ENCODE results near the gene SUGP2.
A peak's percentile ranks its signal among the peaks of the same experiment; 100 is the strongest.

Gene SUGP2

DNA sequence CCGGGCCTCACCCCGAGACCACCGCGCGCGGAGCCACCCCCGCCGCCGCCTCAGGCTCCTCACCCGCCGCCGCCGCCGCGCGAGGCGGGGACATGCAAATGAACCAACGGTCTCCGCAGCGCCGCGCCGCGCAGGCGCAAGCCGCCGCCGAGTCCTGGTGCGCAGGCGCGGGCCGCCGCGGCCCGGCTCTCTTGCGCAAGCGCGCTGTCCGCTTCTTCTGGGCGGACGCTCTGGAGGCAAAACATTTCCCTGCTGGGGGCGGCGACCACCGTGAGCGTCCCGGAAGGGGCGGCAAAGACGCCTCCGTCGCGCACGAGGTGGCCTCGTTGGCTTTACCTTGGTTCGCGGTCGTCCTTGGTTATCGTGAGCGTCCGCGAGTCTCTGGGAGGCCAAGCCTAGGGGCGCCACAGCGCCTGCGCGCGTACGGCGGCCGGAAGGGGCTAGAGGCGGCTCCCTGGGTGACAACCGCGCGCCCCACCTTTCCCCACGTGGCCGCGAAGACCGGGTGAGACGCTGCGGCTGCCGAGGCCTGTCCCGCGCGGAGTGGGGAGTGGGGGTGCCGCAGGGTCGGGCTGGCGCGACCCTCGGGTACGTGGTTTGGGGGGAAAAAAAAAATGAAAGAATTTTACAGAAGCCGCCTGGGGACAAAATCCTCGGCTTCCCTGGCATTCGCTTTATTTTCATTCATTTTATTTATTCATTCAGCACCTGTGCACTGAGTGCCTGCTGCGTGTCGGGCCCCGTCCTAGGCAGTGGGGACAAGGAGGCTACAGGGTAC is at the start of gene SUGP2, which contains the start of gene ARMC6:
Gene SUGP2, minus strand, starts transcription at position 92 of the 778 bp plus-strand sequence. CDS start 2,446 bp downstream, outside the sequence.
Gene ARMC6, plus strand, starts transcription at position 178 of the 778 bp plus-strand sequence. CDS start 607 bp downstream, outside the sequence.
- DNase-seq = peak; percentile 49 to 99 (median 85)

GRCh38 chr19:19081642-19082151 is 48.4 kb upstream of the SUGP2 start:
- no peak for DNase-seq

GRCh38 chr19:19079571-19079970 is 46.3 kb upstream of the SUGP2 start:
- no peak for DNase-seq

DNA sequence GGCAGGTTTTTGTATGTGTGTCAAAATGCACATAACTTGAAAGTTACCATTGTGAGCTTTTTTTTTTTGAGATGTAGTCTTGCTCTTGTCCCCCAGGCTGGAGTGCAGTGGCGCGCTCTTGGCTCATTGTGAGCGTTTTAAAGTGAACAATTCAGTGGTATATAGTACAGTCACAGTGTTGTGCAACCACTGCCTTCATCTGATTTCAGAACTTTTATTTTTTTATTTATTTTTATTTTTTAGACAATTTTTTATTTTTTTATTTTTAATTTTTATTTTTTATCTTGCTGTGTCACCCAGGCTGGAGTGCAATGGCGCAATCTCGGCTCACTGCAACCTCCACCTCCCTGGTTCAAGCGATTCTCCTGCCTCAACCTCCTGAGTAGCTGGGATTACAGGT is 45.5 kb upstream of the SUGP2 start:
- DNase-seq = no peak

DNA sequence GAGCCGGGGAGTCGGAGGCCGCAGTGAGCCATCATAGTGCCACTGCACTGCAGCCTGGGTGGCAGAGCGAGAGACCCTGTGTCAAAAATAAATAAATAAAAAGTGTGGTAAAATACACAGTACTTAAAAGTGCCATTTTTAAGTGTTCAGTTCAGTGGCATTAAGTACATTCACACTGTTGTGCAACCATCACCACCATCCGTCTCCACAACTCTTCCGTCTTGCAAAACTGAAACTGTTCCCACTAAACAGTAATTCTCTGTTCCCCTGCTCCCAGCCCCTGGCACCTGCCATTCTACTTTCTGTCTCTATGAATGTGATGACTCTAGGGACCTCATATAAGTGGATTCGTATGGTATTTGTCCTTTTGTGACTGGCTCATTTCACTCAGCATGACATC is 43.8 kb upstream of the SUGP2 start:
- DNase-seq = no peak

GRCh38 chr19:19076476-19076875 is 43.2 kb upstream of the SUGP2 start:
- no peak for DNase-seq

- no peak for DNase-seq
Measured at GRCh38 chr19:19075126-19075525, 41.8 kb upstream of the SUGP2 start.

DNA sequence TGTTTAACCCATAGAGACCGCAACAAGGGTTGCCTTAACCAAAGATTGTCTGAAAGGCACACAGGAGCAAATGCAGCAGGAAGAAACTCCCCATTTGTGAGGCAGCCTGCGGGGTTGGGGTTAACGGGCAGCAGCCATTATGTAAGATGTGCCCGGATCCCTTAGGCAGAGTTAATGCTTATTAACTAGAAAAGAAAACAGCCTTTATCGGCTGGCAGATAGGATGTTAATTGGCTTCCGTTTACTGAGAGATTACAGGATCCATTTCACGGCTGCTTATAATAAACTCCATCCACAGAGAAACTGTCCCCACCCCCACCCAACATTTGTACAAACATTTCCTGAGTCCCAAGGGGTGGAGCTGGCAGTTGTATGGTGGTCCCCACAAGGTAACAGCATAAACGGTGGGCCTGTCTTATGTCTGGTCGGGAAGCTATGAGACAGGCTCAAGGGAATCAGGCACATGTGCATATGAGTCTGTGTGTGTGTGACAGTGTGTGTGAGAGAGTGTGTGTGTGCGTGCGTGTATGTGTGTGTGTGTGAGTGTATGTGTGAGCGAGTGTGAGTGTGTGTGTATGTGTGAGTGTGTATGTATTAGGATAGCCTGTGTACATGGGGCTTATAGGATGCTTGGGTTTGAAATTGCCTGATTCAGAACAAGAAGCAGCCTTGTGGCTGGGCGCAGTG is 41.0 kb upstream of the SUGP2 start:
- no peak for DNase-seq

- no peak for DNase-seq
Measured at GRCh38 chr19:19071897-19072296, 38.6 kb upstream of the SUGP2 start.

DNA sequence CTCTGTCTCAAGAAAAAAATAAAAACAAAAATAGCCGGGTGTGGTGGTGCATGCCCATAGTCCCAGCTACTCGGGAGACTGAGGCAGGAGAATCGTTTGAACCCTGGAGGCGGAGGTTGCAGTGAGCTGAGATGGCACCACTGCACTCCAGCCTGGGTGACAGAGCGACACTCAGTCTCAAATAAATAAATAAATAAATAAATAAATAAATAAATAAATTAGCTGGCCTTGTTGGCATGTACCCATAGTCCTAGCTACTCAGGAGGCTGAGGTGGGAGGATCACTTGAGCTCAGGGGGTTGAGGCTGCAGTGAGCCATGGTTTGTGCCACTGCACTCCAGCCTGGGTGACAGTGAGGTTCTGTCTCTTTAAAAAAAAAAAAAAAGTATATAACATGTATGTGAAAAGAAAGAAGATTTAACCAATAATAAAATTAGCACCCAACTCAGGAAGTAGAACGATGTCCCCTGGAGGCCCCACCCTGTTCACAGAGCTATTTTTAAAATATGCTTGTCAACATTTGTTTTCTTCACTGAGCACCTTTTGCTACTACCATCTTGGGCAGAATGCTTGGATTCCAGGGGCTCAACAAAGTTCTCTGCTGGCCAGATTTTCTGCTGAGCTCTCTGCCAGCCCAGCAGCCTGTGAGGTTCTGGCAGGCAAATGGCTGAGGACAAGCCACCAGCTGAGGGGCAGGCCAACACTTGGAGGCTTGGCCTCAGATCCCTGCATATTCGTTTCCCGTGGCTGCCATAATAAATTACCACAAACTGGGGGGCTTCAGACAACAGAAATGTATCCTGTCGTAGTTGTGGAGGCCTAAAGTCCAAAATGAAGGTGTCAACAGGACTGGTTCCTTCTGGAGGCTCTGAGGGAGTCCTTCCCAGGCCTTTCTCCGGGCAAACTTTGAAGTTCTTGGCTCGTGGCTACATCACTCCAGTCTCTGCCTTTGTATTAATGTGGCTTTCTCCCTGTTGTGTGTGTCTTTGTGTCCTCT is 35.6 kb upstream of the SUGP2 start:
- DNase-seq = peak in 16 of 51 donors; percentile 3 to 52 (median 18)

GRCh38 chr19:19067276-19068072 is 34.2 kb upstream of the SUGP2 start:
- DNase-seq = peak in 1 of 51 donors; percentile 40

GRCh38 chr19:19064811-19065745 is 31.8 kb upstream of the SUGP2 start:
- peak in 10 of 51 donors; percentile 3 to 27 (median 10) for DNase-seq

- DNase-seq = peak in 6 of 51 donors; percentile 19 to 61 (median 48)
Measured at GRCh38 chr19:19064098-19064722, 30.9 kb upstream of the SUGP2 start.

GRCh38 chr19:19063183-19064097 is 30.1 kb upstream of the SUGP2 start, which contains the start of gene SLC25A42:
Gene SLC25A42 (plus strand): TSS chr19:19063994. CDS start chr19:19096125, 32,131 bp downstream.
- peak; percentile 83 to 100 (median 99) for DNase-seq

DNA sequence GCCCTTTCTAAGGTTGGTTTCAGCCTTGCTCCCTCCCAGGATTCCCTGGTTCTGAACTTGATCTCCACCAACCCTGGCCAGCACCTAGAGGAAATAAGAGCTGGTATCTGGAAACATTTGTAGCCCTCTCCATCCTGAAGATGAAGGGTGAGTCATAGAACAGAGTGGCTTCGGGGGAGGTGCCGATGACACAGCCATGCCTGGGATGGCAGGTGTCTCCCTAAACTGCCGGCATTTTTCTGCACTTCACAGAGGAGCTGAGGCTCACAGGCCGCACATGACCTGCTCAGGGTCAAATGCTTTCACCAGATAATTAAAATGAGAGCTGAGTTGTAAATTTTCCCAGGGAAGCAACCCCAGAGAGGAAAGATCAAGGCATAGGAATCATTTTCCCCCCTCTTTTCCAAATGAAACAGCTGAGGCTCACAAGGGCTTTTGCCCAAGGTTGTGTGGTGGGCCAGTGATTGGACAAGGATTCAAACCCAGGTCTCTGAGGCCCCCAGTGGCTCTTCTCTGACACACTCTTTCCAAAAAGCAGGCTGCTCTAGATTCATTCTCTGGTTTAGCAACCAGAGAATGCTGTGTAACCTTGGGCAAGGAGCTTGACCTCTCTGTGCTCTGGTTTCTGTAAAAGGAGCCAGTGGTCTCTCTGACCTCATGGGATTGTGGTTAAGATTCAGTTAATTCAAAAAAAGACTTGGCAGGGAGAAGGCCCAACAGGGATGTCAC is 29.3 kb upstream of the SUGP2 start:
- DNase-seq = peak in 4 of 51 donors; percentile 5 to 54 (median 10)

GRCh38 chr19:19061506-19061905 is 28.2 kb upstream of the SUGP2 start:
- peak in 23 of 51 donors; percentile 4 to 57 (median 21) for DNase-seq
